Limb (tissue), 2 donors: ENCODE results near the gene FGD1.
A peak's percentile ranks its signal among the peaks of the same experiment; 100 is the strongest.

Experiments used
- DNase-seq, 2 donors: peaks; one replicate each; pipeline ENCODE4 v3.0.0-alpha.2; 2016; ENCODE audit errors: extremely low spot score in 2 of 2

Gene FGD1

GRCh38 chrX:54473993-54474859, 21.8 kb downstream of the FGD1 start:
- DNase-seq = no peak

GRCh38 chrX:54470054-54470760, 25.8 kb downstream of the FGD1 start:
- DNase-seq = no peak

DNA sequence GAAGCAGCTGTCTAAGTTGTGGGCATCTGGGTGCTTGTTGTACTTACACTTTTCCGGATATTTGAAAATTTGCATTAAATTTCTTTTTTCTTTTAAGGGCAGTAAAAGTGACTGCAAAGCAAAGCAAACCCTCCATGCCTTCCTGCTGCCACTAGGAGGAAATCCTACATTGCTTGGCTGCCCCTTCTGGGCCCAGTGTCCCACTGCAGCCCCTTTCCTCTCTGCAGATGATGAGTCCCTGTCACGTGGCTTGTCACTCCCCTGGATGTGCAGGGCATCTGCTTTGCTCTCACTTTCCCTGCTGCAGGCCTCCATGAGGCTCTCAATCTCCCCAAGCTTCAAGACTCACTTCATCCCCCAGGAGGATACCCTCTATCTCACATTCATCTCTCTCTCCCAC, 43.1 kb downstream of the FGD1 start:
- DNase-seq = no peak

GRCh38 chrX:54449929-54450328, 46.1 kb downstream of the FGD1 start:
- DNase-seq = no peak

GRCh38 chrX:54447461-54447860, 48.6 kb downstream of the FGD1 start:
- DNase-seq = no peak

DNA sequence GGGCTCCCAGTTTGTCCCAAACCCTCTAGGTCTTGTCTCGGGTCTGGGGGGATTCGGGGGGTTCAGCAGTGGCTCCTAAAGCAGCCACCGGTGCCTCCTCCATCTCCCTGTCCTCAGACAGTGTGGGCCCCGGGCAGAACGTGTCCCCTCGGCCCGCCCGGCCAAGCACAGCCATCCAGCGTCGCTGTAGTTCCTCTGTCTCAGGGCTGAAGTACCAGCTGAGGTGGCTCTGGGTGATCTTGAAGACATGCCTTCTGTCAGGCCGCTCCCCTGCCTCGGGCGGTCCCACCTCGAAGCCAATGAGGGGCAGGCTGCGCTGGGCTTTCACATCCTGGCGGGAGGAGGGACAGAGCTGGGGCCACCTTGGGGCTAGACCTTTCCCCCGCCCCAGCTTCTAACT, 50.0 kb downstream of the FGD1 start:
- DNase-seq = no peak

DNA sequence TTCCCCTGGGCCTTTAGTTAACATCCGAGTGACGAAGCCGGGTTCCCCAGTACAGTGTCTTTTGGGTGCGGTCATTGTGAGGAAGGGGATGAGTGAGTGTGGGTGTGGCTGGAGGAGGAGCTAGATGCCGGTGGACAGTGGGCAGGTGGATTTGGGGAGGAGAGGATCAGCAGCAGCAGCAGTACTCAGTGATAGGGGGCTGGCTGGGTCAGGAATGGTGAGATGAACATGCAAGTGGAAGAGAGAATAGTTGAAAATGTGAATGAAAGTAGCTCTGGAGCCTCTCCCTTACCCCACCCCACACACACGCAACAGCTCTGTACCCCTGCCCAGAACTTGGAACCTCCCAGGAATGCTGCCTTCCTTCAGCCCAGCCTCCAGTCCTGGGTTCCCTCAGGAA, 51.3 kb downstream of the FGD1 start:
- no peak for DNase-seq

GRCh38 chrX:54442790-54443189, 53.2 kb downstream of the FGD1 start:
- DNase-seq = no peak

DNA sequence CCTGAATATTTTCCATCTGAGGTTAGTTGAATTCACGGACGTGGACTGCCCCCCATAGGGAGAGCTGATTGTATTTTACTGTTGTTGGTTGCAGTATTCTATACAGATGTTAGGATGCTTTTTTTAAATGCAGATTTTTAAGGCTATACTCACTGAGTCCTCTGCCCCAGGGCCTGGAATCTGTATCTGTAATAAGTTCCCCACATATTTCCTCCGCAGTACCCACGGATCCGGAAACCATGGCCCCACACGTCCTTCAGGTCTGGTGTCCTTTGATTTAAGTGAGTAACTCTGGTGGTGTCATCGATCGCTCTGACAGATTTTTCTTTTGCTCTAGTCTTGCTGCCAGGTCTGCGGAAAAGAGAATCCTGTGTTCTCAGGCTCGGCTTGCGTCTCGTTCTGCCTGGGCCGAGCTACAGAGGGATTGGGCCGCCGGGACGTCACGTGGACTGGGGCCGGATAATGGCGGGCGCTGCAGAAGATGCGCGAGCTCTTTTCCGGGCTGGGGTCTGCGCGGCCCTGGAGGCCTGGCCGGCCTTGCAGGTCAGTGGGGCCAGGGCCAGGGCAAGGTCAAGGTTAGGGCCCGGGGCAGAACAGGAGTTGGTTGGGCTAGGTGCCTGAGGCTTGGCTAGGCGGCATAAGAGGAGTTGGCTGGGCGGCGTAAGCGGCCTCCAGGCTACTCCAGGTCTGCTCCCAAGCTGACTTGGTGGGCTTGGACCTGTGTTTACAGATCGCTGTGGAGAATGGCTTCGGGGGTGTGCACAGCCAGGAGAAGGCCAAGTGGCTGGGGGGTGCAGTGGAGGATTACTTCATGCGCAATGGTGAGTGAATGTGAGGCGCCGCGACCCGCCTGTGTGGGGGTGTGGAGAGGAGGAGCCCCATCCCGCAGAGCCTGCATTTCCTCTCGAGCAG, 55.8 kb downstream of the FGD1 start, which contains the start of gene TSR2:
TSS of gene TSR2 (plus strand) at position 445 of the 912 bp plus-strand sequence. CDS start at position 463, 18 bp downstream.
- peak; percentile 84 to 86 for DNase-seq

GRCh38 chrX:54435121-54435520, 60.9 kb downstream of the FGD1 start:
- DNase-seq = no peak

DNA sequence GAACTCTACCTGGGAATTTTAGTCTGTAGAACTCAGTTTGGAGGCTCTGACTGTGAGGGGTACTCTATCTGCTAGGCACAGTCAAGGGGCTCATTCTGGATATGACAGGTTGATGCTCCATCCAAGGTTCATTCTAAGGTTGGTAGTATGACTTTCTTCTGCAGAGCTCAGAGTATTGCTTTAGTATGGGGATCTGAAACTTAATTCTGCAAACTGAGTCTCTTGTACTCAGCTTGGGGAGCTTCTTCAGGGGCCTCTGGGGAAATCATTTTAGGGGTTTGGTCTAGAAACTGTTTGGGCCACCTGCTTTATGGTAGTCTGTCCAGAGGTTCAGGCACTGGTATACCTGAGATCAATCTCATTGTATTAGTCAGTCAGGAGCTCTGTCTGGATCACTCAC, 65.5 kb downstream of the FGD1 start:
- DNase-seq = no peak

- DNase-seq = no peak
These were observed 68.1 kb downstream of the FGD1 start for GRCh38 chrX:54427837-54428424.

- no peak for DNase-seq
These were observed 72.7 kb downstream of the FGD1 start for GRCh38 chrX:54423161-54423888.

- no peak for DNase-seq
These were observed 73.9 kb downstream of the FGD1 start for GRCh38 chrX:54422168-54422567.

GRCh38 chrX:54419559-54420302, 76.3 kb downstream of the FGD1 start:
- no peak for DNase-seq

GRCh38 chrX:54416965-54417364, 79.1 kb downstream of the FGD1 start:
- DNase-seq = no peak

DNA sequence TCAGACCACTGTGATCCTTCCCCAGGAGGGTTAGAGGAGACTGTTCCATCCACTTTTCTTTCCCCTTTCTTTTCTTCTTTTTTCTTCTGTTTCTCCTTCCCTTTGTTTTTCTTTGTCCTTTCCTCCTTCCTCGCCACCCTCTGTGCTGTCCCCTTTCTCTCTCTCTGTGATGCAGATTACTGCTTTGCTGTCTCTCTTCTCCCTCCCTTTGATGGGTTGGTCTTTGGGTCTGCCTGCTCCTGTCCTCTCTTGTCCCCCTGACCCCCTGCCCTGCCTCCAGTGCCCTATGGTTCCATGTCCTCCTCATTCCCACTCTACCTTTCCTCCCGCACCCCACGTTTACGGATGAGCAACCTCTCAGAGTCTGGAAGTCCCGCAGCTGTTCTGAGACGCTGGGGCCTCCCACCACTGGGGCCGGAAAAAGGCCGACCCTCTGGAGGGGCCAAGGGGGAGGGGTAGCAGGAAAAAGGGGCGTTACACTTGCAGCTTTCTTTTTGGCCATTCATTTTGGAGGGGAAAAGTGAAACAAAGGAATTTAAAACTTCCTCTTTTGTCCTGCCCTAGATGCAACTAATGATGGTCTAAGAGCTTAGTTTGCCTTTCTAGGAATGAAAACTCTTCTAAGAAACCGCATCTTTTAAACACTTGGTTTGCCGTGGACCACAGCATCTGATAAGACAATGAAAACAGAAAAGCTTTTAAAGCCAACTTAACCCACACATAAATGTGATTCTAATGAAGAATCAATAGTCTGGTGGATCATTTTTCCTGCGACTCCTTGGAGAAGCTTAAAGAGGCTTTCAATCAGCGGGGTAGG, 80.3 kb downstream of the FGD1 start:
- DNase-seq = peak in 1 of 2 donors; percentile 21

- no peak for DNase-seq
These were observed 82.3 kb downstream of the FGD1 start for GRCh38 chrX:54413753-54414152.

DNA sequence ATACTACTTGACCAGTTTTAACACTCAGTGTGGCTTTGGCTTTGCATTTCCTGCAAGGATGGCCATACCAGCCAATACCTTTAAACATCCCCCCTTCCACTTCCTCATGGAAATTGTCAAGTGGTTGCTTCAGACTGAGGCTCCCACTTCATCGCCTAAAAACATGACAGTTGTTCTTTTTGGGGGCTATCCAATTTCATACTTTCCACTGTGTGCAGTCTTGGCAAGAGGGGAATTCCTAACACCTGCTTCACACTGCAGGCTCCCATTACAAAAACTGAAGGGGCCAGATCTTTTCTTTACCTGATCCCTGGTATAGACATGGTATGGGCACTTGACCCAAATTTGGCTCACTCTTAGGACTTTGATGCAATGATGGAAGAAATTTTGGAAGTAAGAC, 84.3 kb downstream of the FGD1 start:
- no peak for DNase-seq
